GM10266 (cell line): ENCODE results near the gene KLHDC7B.

Experiments
- DNase-seq: peaks from one replicate; pipeline ENCODE4 v3.0.0; 2012; ENCODE audit errors: extremely low spot score
- TF ChIP-seq, protein P1 (sequence below): IDR thresholded peaks from 2 replicates; pipeline ENCODE4 v1.5.1; 2012; ENCODE audit warnings: mild to moderate bottlenecking, low read depth; ENCODE audit not compliant: control insufficient read depth, insufficient read depth; ENCODE audit errors: missing control alignments

The KLHDC7B gene

DNA sequence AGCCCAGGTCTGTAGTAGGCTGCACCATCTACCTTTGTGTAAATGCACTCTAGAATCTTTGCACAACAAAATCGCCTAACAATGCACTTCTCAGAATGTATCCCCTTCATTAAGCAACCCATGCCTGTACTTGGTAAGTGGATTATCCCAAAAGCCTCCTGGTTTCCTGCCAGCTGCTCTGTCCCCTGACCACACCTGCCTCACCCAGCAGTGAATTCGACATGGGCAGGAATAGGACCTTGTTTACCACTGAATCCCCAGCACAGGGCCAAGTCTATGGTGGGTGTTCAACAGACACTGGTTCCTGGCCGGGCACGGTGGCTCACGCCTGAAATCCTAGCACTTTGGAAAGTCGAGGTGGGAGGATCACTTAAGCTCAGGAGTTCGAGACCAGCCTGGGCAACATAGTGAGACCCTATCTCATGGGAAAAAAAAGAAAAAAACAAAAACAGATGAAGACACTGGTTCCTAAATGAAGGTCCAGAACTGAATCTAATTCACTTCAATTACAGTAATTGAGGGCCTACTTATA, 22.1 kb downstream of the KLHDC7B start:
- TF ChIP-seq, protein P1, sequence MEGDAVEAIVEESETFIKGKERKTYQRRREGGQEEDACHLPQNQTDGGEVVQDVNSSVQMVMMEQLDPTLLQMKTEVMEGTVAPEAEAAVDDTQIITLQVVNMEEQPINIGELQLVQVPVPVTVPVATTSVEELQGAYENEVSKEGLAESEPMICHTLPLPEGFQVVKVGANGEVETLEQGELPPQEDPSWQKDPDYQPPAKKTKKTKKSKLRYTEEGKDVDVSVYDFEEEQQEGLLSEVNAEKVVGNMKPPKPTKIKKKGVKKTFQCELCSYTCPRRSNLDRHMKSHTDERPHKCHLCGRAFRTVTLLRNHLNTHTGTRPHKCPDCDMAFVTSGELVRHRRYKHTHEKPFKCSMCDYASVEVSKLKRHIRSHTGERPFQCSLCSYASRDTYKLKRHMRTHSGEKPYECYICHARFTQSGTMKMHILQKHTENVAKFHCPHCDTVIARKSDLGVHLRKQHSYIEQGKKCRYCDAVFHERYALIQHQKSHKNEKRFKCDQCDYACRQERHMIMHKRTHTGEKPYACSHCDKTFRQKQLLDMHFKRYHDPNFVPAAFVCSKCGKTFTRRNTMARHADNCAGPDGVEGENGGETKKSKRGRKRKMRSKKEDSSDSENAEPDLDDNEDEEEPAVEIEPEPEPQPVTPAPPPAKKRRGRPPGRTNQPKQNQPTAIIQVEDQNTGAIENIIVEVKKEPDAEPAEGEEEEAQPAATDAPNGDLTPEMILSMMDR, result no peak
- DNase-seq, result no peak

DNA sequence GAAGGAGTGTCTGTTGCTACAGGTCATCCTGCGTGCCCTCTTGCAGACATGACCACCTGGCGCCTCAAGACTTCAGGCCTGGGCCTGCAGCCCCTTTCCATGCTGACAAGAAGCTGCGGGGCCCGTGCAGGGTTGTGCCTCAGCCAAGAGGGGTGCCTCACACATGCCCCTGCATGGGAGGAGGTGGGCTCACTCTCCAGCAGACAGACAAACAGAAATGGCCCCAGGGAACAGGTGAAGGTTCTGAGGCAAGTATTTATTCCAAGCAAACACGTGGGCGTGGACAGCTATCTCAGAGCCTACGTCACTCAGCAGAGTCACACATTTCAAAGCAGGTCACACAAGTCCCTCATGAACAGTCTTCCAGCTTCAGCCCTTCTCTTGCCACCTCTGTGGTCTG, 22.9 kb downstream of the KLHDC7B start:
- DNase-seq, result no peak
- TF ChIP-seq, protein P1, result no peak

DNA sequence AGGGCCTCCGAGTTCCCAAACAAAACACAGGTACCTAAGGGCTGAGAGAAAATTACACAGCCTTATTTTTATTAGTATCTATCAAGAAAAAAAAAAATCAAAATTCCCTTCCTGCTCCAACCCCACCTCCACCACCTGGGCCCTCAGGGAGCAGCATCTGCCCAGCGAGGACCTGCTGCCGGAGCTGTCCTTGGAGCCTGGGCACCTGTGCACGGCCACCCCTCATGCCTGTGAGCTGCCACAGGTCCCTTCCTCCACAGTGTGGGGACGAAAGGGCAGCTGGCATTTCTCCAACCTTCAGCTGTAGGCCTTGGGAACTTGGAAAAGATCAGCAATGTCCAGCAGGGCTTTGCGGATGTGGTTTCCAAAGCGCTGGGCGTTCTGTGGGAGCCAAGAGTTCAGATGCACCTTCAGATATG, 23.4 kb downstream of the KLHDC7B start:
- DNase-seq, result no peak
- TF ChIP-seq, protein P1, result no peak

DNA sequence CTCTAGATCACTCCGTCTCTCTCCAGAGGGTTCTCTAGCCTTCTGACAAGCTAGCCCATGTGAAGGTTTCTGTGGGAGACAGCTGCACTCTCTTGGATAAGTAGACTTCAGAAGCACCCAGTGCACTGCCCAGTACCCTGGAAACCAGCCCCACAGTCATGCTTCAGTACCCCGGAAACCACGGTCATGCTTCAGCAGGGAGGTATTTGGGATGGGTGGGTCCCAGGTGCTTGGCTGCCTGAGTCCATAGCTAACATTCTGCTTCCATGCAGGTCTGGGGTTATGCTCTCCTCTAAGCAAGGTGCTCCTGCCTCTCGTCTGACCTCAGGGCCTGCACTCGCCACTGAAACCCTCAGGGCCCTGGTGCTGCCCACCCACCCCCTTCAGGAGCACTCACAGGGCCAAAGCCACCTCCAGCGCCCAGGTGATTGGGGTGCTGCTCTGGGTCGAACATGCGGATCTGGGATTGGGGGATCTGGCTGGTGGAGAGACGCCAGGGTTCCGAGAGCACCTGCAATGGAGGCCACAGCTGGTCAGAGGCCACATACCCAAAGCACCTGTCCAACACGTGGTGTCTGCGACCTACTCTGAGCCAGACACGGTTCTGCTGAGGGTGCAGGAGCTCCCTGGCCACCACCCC, 24.3 kb downstream of the KLHDC7B start:
- TF ChIP-seq, protein P1, result no peak
- DNase-seq, result no peak

DNA sequence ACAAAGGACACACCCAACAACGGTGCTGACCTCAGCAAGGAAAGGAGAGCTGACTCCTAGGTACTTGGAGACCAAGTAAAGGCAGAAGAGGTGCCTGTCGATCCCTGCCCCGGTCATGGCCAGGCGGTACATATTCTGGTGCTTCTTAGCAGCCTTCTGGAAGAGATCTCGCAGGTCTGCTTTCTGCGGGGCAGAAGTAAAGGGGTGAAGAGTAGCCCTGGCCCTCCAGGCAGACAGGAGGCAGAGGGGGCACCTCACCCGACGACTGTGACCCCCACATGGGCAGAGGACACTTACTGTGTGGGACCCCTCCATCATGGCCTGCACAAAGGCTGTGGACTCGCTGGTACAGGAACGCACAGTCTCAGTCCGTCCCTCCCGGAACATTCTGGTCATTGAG, 25.2 kb downstream of the KLHDC7B start:
- TF ChIP-seq, protein P1, result no peak
- DNase-seq, result no peak

DNA sequence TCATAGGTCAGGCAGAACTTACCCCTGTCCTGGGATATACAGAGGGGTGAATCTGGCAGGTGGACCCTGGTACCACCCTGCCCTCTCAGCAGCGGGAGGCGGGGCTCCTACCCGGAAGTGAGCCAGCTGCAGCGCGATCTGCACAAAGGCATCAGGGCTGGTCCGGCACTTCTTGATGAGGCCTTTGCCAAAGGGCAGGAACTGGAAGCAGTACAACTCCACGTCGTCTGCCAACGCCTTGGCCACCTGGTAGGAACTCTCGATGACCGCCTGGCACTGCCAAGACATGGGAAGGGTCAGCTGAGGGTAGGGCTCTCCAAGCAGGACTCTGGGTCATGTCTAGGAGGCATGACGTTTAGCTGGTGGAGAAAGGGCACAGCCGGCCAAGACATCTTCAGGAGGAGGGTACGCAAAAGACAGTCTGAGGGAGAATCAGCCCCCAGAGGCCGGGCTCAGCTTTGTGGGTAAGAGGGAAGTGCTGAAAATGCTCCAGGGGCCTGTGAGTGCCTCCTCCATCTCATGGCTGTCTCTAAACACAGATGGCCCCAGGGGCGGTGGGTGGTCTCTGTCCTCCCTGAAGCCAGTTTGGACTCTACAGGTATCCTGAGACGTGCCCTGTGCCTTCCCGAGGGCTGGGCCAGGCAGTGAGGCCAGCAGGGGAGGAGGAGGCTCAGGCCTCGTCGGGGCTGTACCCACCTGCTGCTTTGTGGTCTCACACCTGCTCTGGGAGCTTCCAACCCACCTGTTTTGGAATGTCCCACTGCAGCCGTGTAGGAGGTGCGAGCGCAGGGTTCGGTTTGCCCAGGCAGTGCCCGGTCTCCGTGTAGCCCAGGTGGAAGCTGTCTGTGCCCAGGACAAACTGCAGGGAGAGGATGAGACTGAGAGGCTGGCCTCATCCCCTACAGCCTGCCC, 25.8 kb downstream of the KLHDC7B start:
- no peak for DNase-seq
- TF ChIP-seq, protein P1, result no peak
